WTC11 (cell line): ENCODE measurements around the gene GLT6D1. TPM values are rescaled to one million over a fixed set of nuclear protein-coding genes. Genes with fewer than 3 reads are reported as not detected.

ENCODE experiments used
- ATAC-seq: fragments of 200-7000 bp; cut with Tn5 transposase; 2 replicates; pipeline ENCODE4 v1.10.0; 2021; ENCODE audit warnings: mild to moderate bottlenecking, moderate library complexity
- CTCF ChIA-PET: fragments of 300-600 bp; sonication (Branson Sonifier 250); formaldehyde crosslinking; loops from one replicate; lab custom pipeline; 2021; ENCODE audit warnings: antibody characterized with exemption; lab: Charles Lee
- POLR2A ChIA-PET: fragments of 350-600 bp; sonication (Branson Sonifier 250); formaldehyde crosslinking; loops from one replicate; lab custom pipeline; 2021; ENCODE audit warnings: antibody characterized with exemption; lab: Charles Lee
- DNase-seq: peaks from one replicate; pipeline ENCODE4 v3.0.0; 2021; ENCODE audit warnings: low spot score
- H3K27ac Mint-ChIP-seq: 2 replicates; pipeline ENCODE4 v1.8.0; 2021; ENCODE audit warnings: mixed read lengths
- H3K27me3 Mint-ChIP-seq: 2 replicates; pipeline ENCODE4 v1.8.0; 2021; ENCODE audit warnings: low read depth, mild to moderate bottlenecking, moderate library complexity, mixed read lengths
- H3K36me3 Mint-ChIP-seq: 2 replicates; pipeline ENCODE4 v1.8.0; 2021; ENCODE audit warnings: mixed read lengths
- H3K4me1 Mint-ChIP-seq: 2 replicates; pipeline ENCODE4 v1.8.0; 2022; ENCODE audit warnings: mixed read lengths
- H3K4me3 Mint-ChIP-seq: 2 replicates; pipeline ENCODE4 v1.8.0; 2021; ENCODE audit warnings: mild to moderate bottlenecking, moderate library complexity, mixed read lengths
- H3K9me3 Mint-ChIP-seq: 2 replicates; pipeline ENCODE4 v1.8.0; 2021; ENCODE audit warnings: mixed read lengths
- ATF2 ChIP-seq: sonication (generic); formaldehyde crosslinking; IDR thresholded peaks from 2 replicates; pipeline ENCODE4 v1.8.1; 2022; ENCODE audit warnings: low read depth, missing genetic modification reagents, borderline replicate concordance
- FOXJ3 ChIP-seq: sonication (generic); formaldehyde crosslinking; IDR thresholded peaks from 2 replicates; pipeline ENCODE4 v1.9.0; 2021; ENCODE audit warnings: missing genetic modification reagents, mild to moderate bottlenecking, borderline replicate concordance
- HMGA2 ChIP-seq: fragments of 250-450 bp; sonication (Bioruptor Pico); IDR thresholded peaks from 2 replicates; pipeline ENCODE4 v1.4.0; 2021; ENCODE audit warnings: mild to moderate bottlenecking, moderate library complexity
- JAZF1 ChIP-seq: fragments of 250-450 bp; sonication (Bioruptor Pico); IDR thresholded peaks from 2 replicates; pipeline ENCODE4 v1.9.0; 2021; ENCODE audit warnings: moderate library complexity, mild to moderate bottlenecking, inconsistent platforms
- MAX ChIP-seq: sonication (generic); formaldehyde crosslinking; IDR thresholded peaks from 2 replicates; pipeline ENCODE4 v1.8.0; 2022; ENCODE audit warnings: mild to moderate bottlenecking, missing genetic modification reagents
- MLX ChIP-seq: sonication (generic); formaldehyde crosslinking; IDR thresholded peaks from 2 replicates; pipeline ENCODE4 v1.8.1; 2023; ENCODE audit warnings: mild to moderate bottlenecking, missing genetic modification reagents, moderate library complexity
- PRDM15 ChIP-seq: sonication (generic); formaldehyde crosslinking; IDR thresholded peaks from 2 replicates; pipeline ENCODE4 v1.8.0; 2022; ENCODE audit warnings: missing genetic modification reagents
- PREB ChIP-seq: sonication (generic); formaldehyde crosslinking; IDR thresholded peaks from 2 replicates; pipeline ENCODE4 v1.8.1; 2022; ENCODE audit warnings: mild to moderate bottlenecking, missing genetic modification reagents, moderate library complexity, borderline replicate concordance
- SP1 ChIP-seq: sonication (generic); formaldehyde crosslinking; conservative IDR thresholded peaks from 2 replicates; pipeline ENCODE4 v1.8.1; 2022; ENCODE audit warnings: missing genetic modification reagents
- ZMAT4 ChIP-seq: fragments of 250-450 bp; sonication (Bioruptor Pico); IDR thresholded peaks from 2 replicates; pipeline ENCODE4 v1.9.0; 2021; ENCODE audit warnings: mild to moderate bottlenecking
- ZNF232 ChIP-seq: sonication (generic); formaldehyde crosslinking; IDR thresholded peaks from 2 replicates; pipeline ENCODE4 v1.8.0; 2022; ENCODE audit warnings: mild to moderate bottlenecking, missing genetic modification reagents
- ZNF281 ChIP-seq: sonication (generic); formaldehyde crosslinking; IDR thresholded peaks from 2 replicates; pipeline ENCODE4 v1.8.0; 2023; ENCODE audit warnings: mild to moderate bottlenecking, missing genetic modification reagents
- ZNF512 ChIP-seq: sonication (generic); formaldehyde crosslinking; IDR thresholded peaks from 2 replicates; pipeline ENCODE4 v1.8.1; 2022; ENCODE audit warnings: missing genetic modification reagents, borderline replicate concordance
- ZNF532 ChIP-seq: fragments of 250-450 bp; sonication (Bioruptor Pico); IDR thresholded peaks from 2 replicates; pipeline ENCODE4 v1.9.0; 2021; ENCODE audit warnings: mild to moderate bottlenecking, borderline replicate concordance
- total RNA-seq: library from RNA; stranded (reverse); gene quantifications from 3 replicates; pipeline ENCODE4 v1.2.3, GENCODE V29; 2021

The GLT6D1 gene
- total RNA-seq, 1 experiment from 2014 or later: 0.37 TPM

GRCh38 chr9:135588371-135588770 lies 51.0 kb downstream of the GLT6D1 start:
- Mint-ChIP-seq H3K4me3 (no peak overlapping the region), H3K36me3 (no peaks in the 10 kb centered on the region), H3K4me1 (no peaks in the 10 kb centered on the region), H3K9me3 (peaks cover 2% of the 10 kb centered on the region; the same call in 1 of the 2 replicates), H3K27ac (no peak overlapping the region), H3K27me3 (no peaks in the 10 kb centered on the region)
- POLR2A ChIA-PET: no interaction called here
- ATAC-seq (no peak), DNase-seq (no peak)
- TF ChIP-seq ZNF281 (CRISPR knock-in tag): no peak
- TF ChIP-seq ZMAT4 (CRISPR knock-in tag): no peak
- no peak for TF ChIP-seq MLX (CRISPR knock-in tag)
- no peak for TF ChIP-seq ZNF532 (CRISPR knock-in tag)
- TF ChIP-seq FOXJ3 (CRISPR knock-in tag): no peak
- TF ChIP-seq MAX (CRISPR knock-in tag): no peak
- no peak for TF ChIP-seq PREB
- no peak for TF ChIP-seq HMGA2 (CRISPR knock-in tag)
- CTCF ChIA-PET: interaction anchor here (1.1 kb wide), 1 partner anchor 16 kb away, joined by 5 read pairs; no protein-coding TSS in a partner anchor

- ChIA-PET POLR2A (no interaction called here), CTCF (interaction anchor here (1.1 kb wide), 1 partner anchor 16 kb away, joined by 5 read pairs; no protein-coding TSS in a partner anchor)
- H3K9me3 Mint-ChIP-seq: no peaks in the 10 kb centered on the region
- DNase-seq: no peak
- H3K4me1 Mint-ChIP-seq: no peaks in the 10 kb centered on the region
- no peak overlapping the region for H3K27ac Mint-ChIP-seq
- H3K4me3 Mint-ChIP-seq: no peak overlapping the region
- no peak for ATAC-seq
- no peaks in the 10 kb centered on the region for H3K36me3 Mint-ChIP-seq
- no peaks in the 10 kb centered on the region for H3K27me3 Mint-ChIP-seq
- TF ChIP-seq PRDM15: no peak
- TF ChIP-seq ZNF512: no peak
- TF ChIP-seq PREB: no peak
- no peak for TF ChIP-seq ATF2 (CRISPR knock-in tag)
- no peak for TF ChIP-seq ZMAT4 (CRISPR knock-in tag)
- TF ChIP-seq ZNF232 (CRISPR knock-in tag): no peak
- no peak for TF ChIP-seq SP1 (CRISPR knock-in tag)
- no peak for TF ChIP-seq JAZF1 (CRISPR knock-in tag)
These were observed 51.7 kb downstream of the GLT6D1 start for GRCh38 chr9:135587658-135588057.
